HepG2 (cell line): Measurements from ENCODE around the gene TNP2. TPM values are rescaled to one million over a fixed set of nuclear protein-coding genes. Genes with fewer than 3 reads are reported as not detected.

ENCODE experiments used
- BORCS8-MEF2B ChIP-seq: sonication (generic); formaldehyde crosslinking; IDR thresholded peaks from 2 replicates; pipeline ENCODE4 v1.8.0; 2022; ENCODE audit warnings: mild to moderate bottlenecking, missing genetic modification reagents
- BRD4 ChIP-seq: sonication (generic); formaldehyde crosslinking; IDR thresholded peaks from 2 replicates; pipeline ENCODE4 v1.4.0; 2020; ENCODE audit warnings: missing genetic modification reagents
- CBFB ChIP-seq: sonication (generic); formaldehyde crosslinking; IDR thresholded peaks from 2 replicates; pipeline ENCODE4 v1.4.0; 2020; ENCODE audit warnings: missing genetic modification reagents
- FOSL1 ChIP-seq: sonication (generic); formaldehyde crosslinking; IDR thresholded peaks from 2 replicates; pipeline ENCODE4 v1.9.0; 2021; ENCODE audit warnings: missing genetic modification reagents, borderline replicate concordance
- HCFC1 ChIP-seq: fragments of 150-350 bp; IDR thresholded peaks from 2 replicates; pipeline ENCODE4 v1.6.1; 2014; ENCODE audit warnings: low read depth, low read length
- PAXIP1 ChIP-seq: sonication (generic); formaldehyde crosslinking; conservative IDR thresholded peaks from 2 replicates; pipeline ENCODE4 v1.4.0; 2020; ENCODE audit warnings: mild to moderate bottlenecking, missing genetic modification reagents, moderate library complexity
- SCMH1 ChIP-seq: sonication (generic); formaldehyde crosslinking; IDR thresholded peaks from 2 replicates; pipeline ENCODE4 v1.9.0; 2021; ENCODE audit warnings: missing genetic modification reagents, mild to moderate bottlenecking, borderline replicate concordance
- SMAD9 ChIP-seq: sonication (generic); formaldehyde crosslinking; IDR thresholded peaks from 2 replicates; pipeline ENCODE4 v1.5.1; 2020; ENCODE audit warnings: mild to moderate bottlenecking, missing genetic modification reagents
- SRSF9 ChIP-seq: fragments of 200-400 bp; formaldehyde crosslinking; IDR thresholded peaks from 2 replicates; pipeline ENCODE4 v1.6.1; 2018; ENCODE audit warnings: borderline replicate concordance, mild to moderate bottlenecking, low read depth, low read length; ENCODE audit not compliant: insufficient read depth, poor library complexity, severe bottlenecking
- ZBTB37 ChIP-seq: sonication (generic); formaldehyde crosslinking; IDR thresholded peaks from 2 replicates; pipeline ENCODE4 v1.4.0; 2020; ENCODE audit warnings: mild to moderate bottlenecking, missing genetic modification reagents
- ZBTB38 ChIP-seq: sonication (generic); formaldehyde crosslinking; IDR thresholded peaks from 2 replicates; pipeline ENCODE4 v1.5.1; 2020; ENCODE audit warnings: mild to moderate bottlenecking, missing genetic modification reagents
- ZKSCAN8 ChIP-seq: IDR thresholded peaks from 2 replicates; pipeline ENCODE4 v1.6.1; 2016; ENCODE audit warnings: borderline replicate concordance, missing genetic modification reagents, missing compliant biosample characterization
- ZNF407 ChIP-seq: sonication (generic); formaldehyde crosslinking; IDR thresholded peaks from one replicate; pipeline ENCODE4 v1.5.1; 2020; ENCODE audit warnings: mild to moderate bottlenecking, missing genetic modification reagents; ENCODE audit errors: not compliant biosample characterization
- ZNF460 ChIP-seq: sonication (generic); formaldehyde crosslinking; IDR thresholded peaks from 2 replicates; pipeline ENCODE4 v1.5.1; 2020; ENCODE audit warnings: missing genetic modification reagents, mild to moderate bottlenecking, borderline replicate concordance
- ZNF562 ChIP-seq: sonication (generic); formaldehyde crosslinking; IDR thresholded peaks from 2 replicates; pipeline ENCODE4 v1.8.0; 2022; ENCODE audit warnings: missing genetic modification reagents, borderline replicate concordance
- ZNF850 ChIP-seq: sonication (generic); formaldehyde crosslinking; conservative IDR thresholded peaks from 2 replicates; pipeline ENCODE4 v1.9.0; 2021; ENCODE audit warnings: mild to moderate bottlenecking, missing genetic modification reagents
- polyA plus RNA-seq, 8 experiments: library from polyadenylated mRNA; depleted of rRNA in 3 of 8; stranded (reverse) in 7 of 8; unstranded in 1 of 8; fragments of >200 nt; fragmentation: Illumina TruSeq in 4 of 8; extraction: Trizol in 4 of 8; gene quantifications; 2 replicates each; pipeline versions ENCODE4 v1.2.1 to v1.2.3, GENCODE V29; 2011 to 2016; ENCODE audit warnings: low read depth in 4 of 8, missing spikeins in 1 of 8, mixed read lengths in 1 of 8; ENCODE audit not compliant: insufficient read depth in 1 of 8
- total RNA-seq, 5 experiments: library from RNA; depleted of rRNA; stranded (reverse); fragments of >200 nt; fragmentation: Illumina TruSeq; extraction: Trizol; gene quantifications; 2 replicates each; pipeline ENCODE4 v1.2.3, GENCODE V29; 2016; ENCODE audit warnings: low read depth in 1 of 5

The TNP2 gene
- total and polyA plus RNA-seq, 2 of the 13 experiments (the other 11 are each of a cell fraction or from before 2014, with no cell fraction given): not detected

- TF ChIP-seq PAXIP1 (CRISPR knock-in tag): peak; percentile 87
- no peak for TF ChIP-seq ZBTB38
- TF ChIP-seq HCFC1: no peak
- no peak for TF ChIP-seq FOSL1 (CRISPR knock-in tag)
- no peak for TF ChIP-seq ZNF407
- TF ChIP-seq ZBTB37: no peak
- TF ChIP-seq SMAD9: no peak
- TF ChIP-seq ZNF850: no peak
- TF ChIP-seq ZKSCAN8 (CRISPR knock-in tag): peak; percentile 94
- TF ChIP-seq SRSF9: no peak
- 0 out of 2 replicates have a peak, but pooled peaks have one; percentile 42 for TF ChIP-seq CBFB (CRISPR knock-in tag)
- peak; percentile 56; the same call in 1 of the 2 replicates for TF ChIP-seq ZNF460
- no peak for TF ChIP-seq ZNF562 (CRISPR knock-in tag)
- TF ChIP-seq BRD4: no peak
- no peak for TF ChIP-seq SCMH1 (CRISPR knock-in tag)
- TF ChIP-seq BORCS8-MEF2B (CRISPR knock-in tag): peak; percentile 13; the same call in 1 of the 2 replicates
Observed at GRCh38 chr16:11306997-11307638, 38.0 kb upstream of the TNP2 start (continued).
